Muscle of leg (tissue), 11 donors: ENCODE results near the gene MACO1. TPM values are rescaled to one million over a fixed set of nuclear protein-coding genes. Genes with fewer than 3 reads are reported as not detected.
"Not testable (repeated sequence)": the region's sequence is repeated elsewhere in the genome, so short reads cannot be mapped to it uniquely, and the experiment has no call there.

Experiments
- DNase-seq: peaks from one replicate; pipeline ENCODE4 v3.0.0; 2013
- H3K27ac ChIP-seq: one replicate; pipeline ENCODE4 v1.5.1; 2013; ENCODE audit warnings: mild to moderate bottlenecking, low read length, control low read depth
- H3K27me3 ChIP-seq: one replicate; pipeline ENCODE4 v1.6.1; 2013; ENCODE audit warnings: low read length; ENCODE audit not compliant: control insufficient read depth, insufficient read depth
- H3K36me3 ChIP-seq: one replicate; pipeline ENCODE4 v1.6.1; 2013; ENCODE audit warnings: low read length; ENCODE audit not compliant: control insufficient read depth, insufficient read depth
- H3K4me1 ChIP-seq: one replicate; pipeline ENCODE4 v1.6.1; 2013; ENCODE audit warnings: low read length; ENCODE audit not compliant: control insufficient read depth, insufficient read depth
- H3K4me3 ChIP-seq: one replicate; pipeline ENCODE4 v1.5.1; 2013; ENCODE audit warnings: low read length, control low read depth
- H3K9me3 ChIP-seq: replicated peaks from 2 replicates; pipeline ENCODE4 v1.6.1; 2013; ENCODE audit warnings: low read depth, low read length; ENCODE audit not compliant: control insufficient read depth
- WGBS: methylation state at CpG from one replicate; pipeline ENCODE4 v1.1.5; 2013; ENCODE audit warnings: missing lambda C conversion rate; ENCODE audit not compliant: insufficient coverage; 5-methylcytosine and 5-hydroxymethylcytosine counted together
- polyA plus RNA-seq, 8 donors: library from polyadenylated mRNA; unstranded; fragments of 120-200 nt; gene quantifications; one replicate each; pipeline versions ENCODE4 v1.2.1 to v1.2.3, GENCODE V29; 2013; ENCODE audit warnings: inconsistent platforms in 1 of 8, low replicate concordance in 1 of 8; ENCODE audit not compliant: insufficient read length in 8 of 8, insufficient read depth in 1 of 8
- total RNA-seq: library from RNA; stranded (reverse); fragments of 120-200 nt; gene quantifications from one replicate; pipeline ENCODE4 v1.2.4, GENCODE V29; 2013

MACO1 gene
- total and polyA plus RNA-seq, 9 donors, result 15.6 to 19.4 (median 17.2) TPM

DNA sequence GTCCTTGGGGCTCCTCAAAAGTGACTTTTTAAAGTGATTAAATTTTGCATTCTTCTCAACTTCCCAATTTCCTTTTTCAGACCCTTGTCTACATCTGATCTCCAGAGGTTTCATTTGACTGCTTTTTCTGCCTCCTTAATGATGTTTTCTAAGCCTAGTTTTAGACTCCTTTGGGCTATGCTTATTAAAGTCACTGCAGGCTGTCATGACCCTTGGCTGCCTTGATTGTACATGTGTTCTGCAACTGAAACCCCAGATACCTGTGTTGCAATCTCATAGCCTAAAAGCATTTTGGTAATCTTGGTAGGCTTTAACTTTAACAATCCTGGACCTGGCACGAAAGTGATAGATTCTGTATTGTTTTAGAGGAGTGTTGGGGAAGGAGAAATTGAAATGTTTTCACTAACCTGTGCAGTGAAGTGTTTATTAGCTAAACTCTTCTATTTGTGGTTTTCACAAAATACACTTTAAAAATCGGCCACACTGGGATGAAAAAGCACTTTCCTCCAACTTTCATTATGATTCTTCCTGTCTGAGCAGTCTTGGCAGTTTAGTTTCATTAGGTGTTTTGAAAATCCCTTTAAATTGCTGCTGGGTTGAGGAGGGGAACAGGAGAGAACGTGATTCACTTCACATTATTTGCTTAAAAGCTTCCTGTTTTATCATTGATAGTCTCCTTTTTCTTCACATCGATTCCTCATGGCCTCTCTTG, 4.9 kb downstream of the MACO1 start:
- Histone ChIP-seq H3K4me3 (no peak overlapping the region), H3K4me1 (peaks cover 4% of the 10 kb centered on the region), H3K27ac (no peak overlapping the region), H3K27me3 (no peaks in the 10 kb centered on the region), H3K9me3 (no peaks in the 10 kb centered on the region), H3K36me3 (peaks cover 3% of the 10 kb centered on the region)
- no peak for DNase-seq
- no CpG with 5 or more reads among the region's 4 CpGs for WGBS

DNA sequence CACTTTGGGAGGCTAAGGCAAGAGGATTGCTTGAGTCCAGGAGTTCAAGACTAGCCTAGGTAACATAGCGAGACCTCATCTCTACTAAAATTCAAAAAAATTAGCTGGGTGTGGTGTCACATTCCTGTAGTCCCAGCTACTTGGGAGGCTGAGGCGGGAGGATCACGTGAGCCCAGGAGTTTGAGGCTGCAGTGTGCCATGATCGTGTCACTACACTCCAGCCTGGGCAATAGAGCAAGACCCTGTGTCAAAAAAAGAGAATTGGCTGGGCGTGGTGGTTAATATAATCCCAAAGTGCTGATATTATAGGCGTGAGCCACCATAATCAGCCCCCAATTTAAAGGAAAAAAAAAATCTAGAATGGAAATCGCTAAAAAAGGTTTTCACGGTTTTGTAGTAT, 7.0 kb downstream of the MACO1 start:
- WGBS, result 100% methylated on average over 3 of the region's 8 CpGs
- Histone ChIP-seq H3K27me3 (no peaks in the 10 kb centered on the region), H3K9me3 (no peaks in the 10 kb centered on the region), H3K4me1 (peaks cover 4% of the 10 kb centered on the region), H3K27ac (no peak overlapping the region), H3K4me3 (no peak overlapping the region), H3K36me3 (peaks cover 3% of the 10 kb centered on the region)
- DNase-seq, result no peak

DNA sequence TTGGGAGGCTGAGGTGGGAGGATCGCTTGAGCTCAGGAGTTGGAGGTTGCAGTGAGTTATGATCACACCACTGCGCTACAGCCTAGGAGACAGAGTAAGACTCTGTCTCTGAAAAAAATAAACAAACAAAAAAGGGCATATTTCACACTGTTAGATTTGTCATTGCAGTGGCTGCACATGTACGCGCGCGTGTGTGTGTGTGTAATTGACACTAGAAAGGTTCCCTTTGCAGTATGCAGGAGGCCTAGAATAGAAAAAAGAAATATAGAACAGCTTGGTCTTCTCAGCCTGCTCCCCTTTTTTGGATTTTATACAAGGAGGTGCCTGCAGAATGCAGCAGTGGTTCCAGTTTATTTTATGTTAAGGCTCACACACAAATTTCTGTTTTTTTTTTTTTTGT, 8.6 kb downstream of the MACO1 start:
- 100% methylated on average over 4 of the region's 6 CpGs for WGBS

DNA sequence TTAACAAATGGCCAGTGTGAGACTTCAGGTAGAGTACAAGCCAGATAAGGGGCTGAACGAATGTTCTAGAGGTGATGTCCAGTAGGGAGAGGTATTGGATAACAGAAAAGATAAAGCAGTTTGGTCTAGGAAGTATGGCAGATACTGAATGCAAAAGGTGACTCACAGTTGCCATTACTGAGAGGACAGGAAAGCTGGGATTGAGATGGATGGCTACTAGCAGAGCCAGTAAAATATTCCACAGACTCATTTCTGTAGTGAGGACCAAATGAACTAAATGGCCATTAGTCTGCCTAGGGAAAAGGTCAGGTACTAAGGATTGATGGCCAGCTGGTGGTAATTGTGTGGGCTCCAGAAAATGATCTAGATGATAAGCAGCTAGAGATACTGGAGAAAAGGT, 11.5 kb downstream of the MACO1 start:
- H3K36me3 ChIP-seq, result peaks cover 3% of the 10 kb centered on the region
- no peak for DNase-seq
- H3K4me1 ChIP-seq, result no peaks in the 10 kb centered on the region
- H3K4me3 ChIP-seq, result no peak overlapping the region
- H3K27me3 ChIP-seq, result no peaks in the 10 kb centered on the region
- 40% methylated on average over 1 of the region's 1 CpG for WGBS
- H3K9me3 ChIP-seq, result no peaks in the 10 kb centered on the region
- H3K27ac ChIP-seq, result no peak overlapping the region

More for the DNA sequence above, 8.6 kb downstream of the MACO1 start:
- H3K36me3 ChIP-seq, result peaks cover 3% of the 10 kb centered on the region
- DNase-seq, result no peak
- no peaks in the 10 kb centered on the region for H3K27me3 ChIP-seq
- no peak overlapping the region for H3K4me3 ChIP-seq
- H3K9me3 ChIP-seq, result no peaks in the 10 kb centered on the region
- no peak overlapping the region for H3K27ac ChIP-seq
- H3K4me1 ChIP-seq, result no peaks in the 10 kb centered on the region

GRCh38 chr1:25443030-25443699, 12.5 kb downstream of the MACO1 start:
- no peak overlapping the region for H3K27ac ChIP-seq
- H3K4me1 ChIP-seq, result no peaks in the 10 kb centered on the region

GRCh38 chr1:25444604-25445003, 13.9 kb downstream of the MACO1 start:
- H3K9me3 ChIP-seq, H3K36me3 ChIP-seq, H3K27ac ChIP-seq, H3K27me3 ChIP-seq, H3K4me3 ChIP-seq, DNase-seq, H3K4me1 ChIP-seq: not testable (repeated sequence)
- 89% methylated on average over 3 of the region's 5 CpGs for WGBS

More at GRCh38 chr1:25443030-25443699, 12.5 kb downstream of the MACO1 start:
- H3K36me3 ChIP-seq, result peaks cover 5% of the 10 kb centered on the region
- H3K9me3 ChIP-seq, result no peaks in the 10 kb centered on the region
- 100% methylated on average over 1 of the region's 4 CpGs for WGBS
- DNase-seq, result no peak
- no peaks in the 10 kb centered on the region for H3K27me3 ChIP-seq
- no peak overlapping the region for H3K4me3 ChIP-seq

- H3K27me3 ChIP-seq, result no peaks in the 10 kb centered on the region
- 29% methylated on average over 1 of the region's 2 CpGs for WGBS
- H3K9me3 ChIP-seq, result no peaks in the 10 kb centered on the region
- peaks cover 7% of the 10 kb centered on the region for H3K36me3 ChIP-seq
- DNase-seq, result no peak
- H3K4me3 ChIP-seq, result no peak overlapping the region
- no peaks in the 10 kb centered on the region for H3K4me1 ChIP-seq
- no peak overlapping the region for H3K27ac ChIP-seq
Observed at GRCh38 chr1:25445993-25446538, 15.4 kb downstream of the MACO1 start.

DNA sequence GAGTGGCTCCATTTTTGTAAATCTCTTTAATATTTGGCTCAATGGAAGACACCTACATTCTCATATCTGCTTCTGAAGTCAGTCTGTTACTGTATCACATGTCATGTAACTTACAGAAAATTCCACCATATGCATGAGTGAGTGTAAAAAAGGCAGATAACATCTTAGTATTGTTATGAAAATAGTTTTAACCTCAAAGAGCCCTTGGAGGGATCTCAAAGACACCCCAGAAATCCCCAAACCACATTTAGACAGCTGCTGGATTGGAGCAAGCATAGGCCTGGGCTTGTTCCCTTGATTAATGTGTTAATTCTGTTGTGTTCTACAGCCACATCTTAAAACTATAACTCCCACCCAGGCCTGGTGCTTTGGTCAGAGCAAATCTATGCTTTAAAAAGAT, 16.9 kb downstream of the MACO1 start:
- Histone ChIP-seq H3K27me3 (no peaks in the 10 kb centered on the region), H3K27ac (no peak overlapping the region), H3K4me3 (no peak overlapping the region), H3K9me3 (no peaks in the 10 kb centered on the region), H3K4me1 (no peaks in the 10 kb centered on the region), H3K36me3 (peaks cover 7% of the 10 kb centered on the region)
- no peak for DNase-seq

GRCh38 chr1:25450891-25451290, 20.2 kb downstream of the MACO1 start:
- no CpG with 5 or more reads among the region's 2 CpGs for WGBS

DNA sequence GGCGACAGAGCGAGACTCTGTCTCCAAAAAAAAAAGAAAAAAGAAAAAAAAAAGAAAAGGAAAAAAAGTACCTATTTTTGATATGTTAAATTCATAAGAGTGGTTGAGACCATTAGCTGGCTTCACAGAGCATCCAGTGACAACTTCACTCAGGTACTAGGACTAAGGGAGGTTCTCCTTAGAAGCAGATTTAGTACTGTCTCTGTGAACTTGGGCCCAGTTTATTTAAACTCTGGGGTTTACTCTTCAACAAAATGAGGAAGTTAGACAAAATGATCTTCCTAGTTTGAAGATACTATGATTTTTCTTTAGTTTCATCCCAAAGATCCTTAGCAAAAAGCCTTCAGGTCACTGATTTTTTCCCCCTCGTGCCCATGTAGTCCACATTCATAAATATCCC, 21.2 kb downstream of the MACO1 start:
- DNase-seq, result no peak
- Histone ChIP-seq H3K9me3 (no peaks in the 10 kb centered on the region), H3K27ac (no peak overlapping the region), H3K4me1 (no peaks in the 10 kb centered on the region), H3K27me3 (no peaks in the 10 kb centered on the region), H3K36me3 (peaks cover 9% of the 10 kb centered on the region), H3K4me3 (no peak overlapping the region)
- WGBS, result 60% methylated on average over 1 of the region's 3 CpGs

More at GRCh38 chr1:25450891-25451290, 20.2 kb downstream of the MACO1 start:
- Histone ChIP-seq H3K27ac (no peak overlapping the region), H3K4me3 (no peak overlapping the region), H3K36me3 (peaks cover 7% of the 10 kb centered on the region), H3K9me3 (no peaks in the 10 kb centered on the region), H3K27me3 (no peaks in the 10 kb centered on the region), H3K4me1 (no peaks in the 10 kb centered on the region)
- DNase-seq, result no peak
